H9 (cell line): ENCODE results near the gene GSTT2. TPM values are rescaled to one million over a fixed set of nuclear protein-coding genes. Genes with fewer than 3 reads are reported as not detected.
A peak's percentile ranks its signal among the peaks of the same experiment; 100 is the strongest.

Experiments
- DNase-seq: peaks from one replicate; pipeline ENCODE4 v3.0.0-alpha.2; 2017
- H2AFZ ChIP-seq: one replicate; pipeline ENCODE4 v1.6.1; 2013; ENCODE audit warnings: mild to moderate bottlenecking, low read length, control low read depth, moderate library complexity
- H2AK5ac ChIP-seq: 2 replicates; pipeline ENCODE4 v1.6.1; 2013; ENCODE audit warnings: low read length, control low read depth, mixed read lengths; ENCODE audit not compliant: insufficient read length
- H2BK120ac ChIP-seq: one replicate; pipeline ENCODE4 v1.6.1; 2013; ENCODE audit warnings: low read depth, mild to moderate bottlenecking, low read length, control low read depth, inconsistent platforms; ENCODE audit not compliant: poor library complexity, severe bottlenecking
- H2BK12ac ChIP-seq: 2 replicates; pipeline ENCODE4 v1.6.1; 2013; ENCODE audit warnings: low read length, control low read depth, mixed read lengths, low read depth; ENCODE audit not compliant: insufficient read length
- H2BK15ac ChIP-seq: 2 replicates; pipeline ENCODE4 v1.6.1; 2013; ENCODE audit warnings: low read depth, low read length, control low read depth
- H2BK20ac ChIP-seq: one replicate; pipeline ENCODE4 v1.6.1; 2013; ENCODE audit warnings: low read depth, mild to moderate bottlenecking, low read length, control low read depth, inconsistent platforms; ENCODE audit not compliant: poor library complexity, severe bottlenecking
- H2BK5ac ChIP-seq: 2 replicates; pipeline ENCODE4 v1.6.1; 2013; ENCODE audit warnings: low read length, control low read depth, mixed read lengths; ENCODE audit not compliant: insufficient read length
- H3K14ac ChIP-seq: 2 replicates; pipeline ENCODE4 v1.6.1; 2013; ENCODE audit warnings: low read length, control low read depth; ENCODE audit not compliant: insufficient read depth
- H3K18ac ChIP-seq: 2 replicates; pipeline ENCODE4 v1.6.1; 2013; ENCODE audit warnings: low read depth, mild to moderate bottlenecking, mixed read lengths, low read length, control low read depth; ENCODE audit not compliant: insufficient read length
- H3K23ac ChIP-seq: 2 replicates; pipeline ENCODE4 v1.6.1; 2013; ENCODE audit warnings: low read length, control low read depth, mixed read lengths, low read depth; ENCODE audit not compliant: insufficient read length
- H3K23me2 ChIP-seq: 2 replicates; pipeline ENCODE4 v1.6.1; 2013; ENCODE audit warnings: low read depth, mild to moderate bottlenecking, mixed read lengths, low read length, control low read depth; ENCODE audit not compliant: insufficient read length, poor library complexity, severe bottlenecking
- H3K27ac ChIP-seq: 2 replicates; pipeline ENCODE4 v1.5.1; 2013; ENCODE audit warnings: low read length, control low read depth, mixed read lengths, low read depth; ENCODE audit not compliant: insufficient read length
- H3K27me3 ChIP-seq: 2 replicates; pipeline ENCODE4 v1.6.1; 2013; ENCODE audit warnings: low read length, control low read depth, inconsistent platforms; ENCODE audit not compliant: insufficient read depth
- H3K4ac ChIP-seq: 2 replicates; pipeline ENCODE4 v1.6.1; 2013; ENCODE audit warnings: low read depth, mild to moderate bottlenecking, control low read depth, inconsistent platforms, low read length, moderate library complexity
- H3K4me1 ChIP-seq: 2 replicates; pipeline ENCODE4 v1.6.1; 2013; ENCODE audit warnings: low read length, control low read depth, inconsistent platforms; ENCODE audit not compliant: insufficient read depth
- H3K4me2 ChIP-seq: 2 replicates; pipeline ENCODE4 v1.6.1; 2013; ENCODE audit warnings: low read length, control low read depth, mixed read lengths; ENCODE audit not compliant: insufficient read length, insufficient read depth
- H3K56ac ChIP-seq: 2 replicates; pipeline ENCODE4 v1.6.1; 2013; ENCODE audit warnings: low read depth, mild to moderate bottlenecking, mixed read lengths, low read length, control low read depth; ENCODE audit not compliant: insufficient read length
- H3K79me1 ChIP-seq: 2 replicates; pipeline ENCODE4 v1.6.1; 2013; ENCODE audit warnings: low read depth, mild to moderate bottlenecking, moderate library complexity, low read length, control low read depth, inconsistent platforms; ENCODE audit not compliant: insufficient read depth, poor library complexity, severe bottlenecking
- H3K79me2 ChIP-seq: 2 replicates; pipeline ENCODE4 v1.6.1; 2013; ENCODE audit warnings: low read length, control low read depth, inconsistent platforms; ENCODE audit not compliant: insufficient read depth
- H3K9ac ChIP-seq: 2 replicates; pipeline ENCODE4 v1.6.1; 2013; ENCODE audit warnings: low read length, control low read depth, mixed read lengths; ENCODE audit not compliant: insufficient read length; ENCODE audit errors: extremely low read depth
- H3K9me3 ChIP-seq: one replicate; pipeline ENCODE4 v1.6.1; 2013; ENCODE audit warnings: low read depth, low read length, inconsistent platforms; ENCODE audit not compliant: control insufficient read depth
- H3T11ph ChIP-seq: one replicate; pipeline ENCODE4 v1.6.1; 2013; ENCODE audit warnings: mild to moderate bottlenecking, low read length, control low read depth, inconsistent platforms
- H4K20me1 ChIP-seq: one replicate; pipeline ENCODE4 v1.6.1; 2013; ENCODE audit not compliant: control insufficient read depth, insufficient read length, insufficient read depth
- H4K5ac ChIP-seq: 2 replicates; pipeline ENCODE4 v1.6.1; 2013; ENCODE audit warnings: low read depth, mild to moderate bottlenecking, mixed read lengths, low read length, control low read depth; ENCODE audit not compliant: insufficient read length
- H4K8ac ChIP-seq: replicated peaks from 2 replicates; pipeline ENCODE4 v1.6.1; 2013; ENCODE audit warnings: low read length, control low read depth, mixed read lengths, low read depth; ENCODE audit not compliant: insufficient read length
- H4K91ac ChIP-seq: 2 replicates; pipeline ENCODE4 v1.6.1; 2013; ENCODE audit warnings: low read depth, mild to moderate bottlenecking, moderate library complexity, mixed read lengths, low read length, control low read depth; ENCODE audit not compliant: insufficient read length
- H3K27ac Mint-ChIP-seq, 3 experiments: 2 replicates in 2 of 3; 3 replicates in 1 of 3; pipeline ENCODE4 v1.8.0; 2020 to 2021; ENCODE audit warnings: mixed read lengths in 3 of 3, mild to moderate bottlenecking in 1 of 3, moderate library complexity in 1 of 3
- H3K27me3 Mint-ChIP-seq: 2 replicates; pipeline ENCODE4 v1.8.0; 2021; ENCODE audit warnings: low read depth, mild to moderate bottlenecking, moderate library complexity, mixed read lengths
- H3K36me3 Mint-ChIP-seq, 3 experiments: 2 replicates in 2 of 3; 3 replicates in 1 of 3; pipeline ENCODE4 v1.8.0; 2020 to 2021; ENCODE audit warnings: low read depth in 3 of 3, mixed read lengths in 3 of 3; ENCODE audit not compliant: insufficient read depth in 1 of 3
- H3K4me1 Mint-ChIP-seq, 2 experiments: 2 replicates each; pipeline ENCODE4 v1.8.0; 2020; ENCODE audit warnings: mixed read lengths in 2 of 2
- H3K4me3 Mint-ChIP-seq, 2 experiments: 2 replicates in 1 of 2; 3 replicates in 1 of 2; pipeline ENCODE4 v1.8.0; 2020 to 2021; ENCODE audit warnings: mild to moderate bottlenecking in 2 of 2, mixed read lengths in 2 of 2, moderate library complexity in 1 of 2
- H3K9me3 Mint-ChIP-seq, 2 experiments: 2 replicates in 1 of 2; 3 replicates in 1 of 2; pipeline ENCODE4 v1.8.0; 2020; ENCODE audit warnings: mild to moderate bottlenecking in 2 of 2, mixed read lengths in 2 of 2, moderate library complexity in 1 of 2
- CTCF ChIP-seq: fragments of 200-600 bp; sonication (generic); conservative IDR thresholded peaks from 3 replicates; pipeline ENCODE4 v1.8.0; 2021; ENCODE audit warnings: antibody characterized with exemption, mild to moderate bottlenecking
- WGBS: extraction: QIAGEN DNeasy Blood & Tissue Kit; methylation state at CpG from one replicate; pipeline ENCODE4 v1.1.7; 2013; ENCODE audit warnings: missing lambda C conversion rate, low lambda C conversion rate, mixed read lengths; ENCODE audit not compliant: insufficient read length; ENCODE audit errors: extremely low coverage; 5-methylcytosine and 5-hydroxymethylcytosine counted together
- total RNA-seq: library from RNA; stranded (reverse); gene quantifications from 2 replicates; pipeline ENCODE4 v1.2.1, GENCODE V29; 2021

The GSTT2 gene
- total RNA-seq, 1 experiment from 2014 or later = 0.22 TPM

GRCh38 chr22:24011735-24012068, 31.8 kb downstream of the GSTT2 start:
- no peaks in the 10 kb centered on the region for H3K79me1 ChIP-seq

More at GRCh38 chr22:24011735-24012068, 31.8 kb downstream of the GSTT2 start:
- Histone ChIP-seq H2BK5ac (no peak overlapping the region), H3T11ph (no peak overlapping the region), H3K27me3 (no peaks in the 10 kb centered on the region; the same call in 1 of the 2 replicates), H3K79me2 (peaks cover 5% of the 10 kb centered on the region; the same call in 1 of the 2 replicates), H3K9me3 (no peaks in the 10 kb centered on the region), H2BK120ac (no peak overlapping the region), H2BK20ac (no peak overlapping the region), H3K14ac (no peak overlapping the region), H3K23me2 (peaks cover 5% of the 10 kb centered on the region), H3K4ac (no peak overlapping the region), H3K9ac (peak overlapping the region; percentile 21), H4K5ac (no peak overlapping the region), H3K56ac (no peak overlapping the region), H2BK15ac (no peak overlapping the region), H2AK5ac (no peak overlapping the region), H3K18ac (no peak overlapping the region), H3K23ac (no peak overlapping the region), H4K20me1 (no peaks in the 10 kb centered on the region), H2BK12ac (no peak overlapping the region), H4K8ac (no peak overlapping the region), H4K91ac (no peak overlapping the region), H3K27ac (no peak overlapping the region), H3K4me2 (peak overlapping the region; percentile 76), H2AFZ (no peak overlapping the region), H3K4me1 (no peaks in the 10 kb centered on the region; the same call in 1 of the 2 replicates)
- Mint-ChIP-seq H3K4me1 (peaks cover 10 to 13% of the 10 kb centered on the region in 2 experiments), H3K27me3 (peaks cover 3% of the 10 kb centered on the region), H3K36me3 (peaks cover 0 to 8% (median 2%) of the 10 kb centered on the region in 3 experiments; a peak in 6 of 7 replicates), H3K9me3 (peaks cover 2 to 4% of the 10 kb centered on the region in 2 experiments; a peak in 3 of 5 replicates), H3K27ac (peak overlapping the region in 2 of 3 experiments; percentile 68 to 76; a peak in 3 of 7 replicates), H3K4me3 (peak overlapping the region; percentile 85 to 91)
- no peak for TF ChIP-seq CTCF
- DNase-seq = no peak
- WGBS = no CpG with 5 or more reads among the region's 10 CpGs
